Tibial nerve (tissue), 4 donors: Measurements from ENCODE around the gene RABEPK. TPM values are rescaled to one million over a fixed set of nuclear protein-coding genes. Genes with fewer than 3 reads are reported as not detected.
"Not testable (repeated sequence)": the region's sequence is repeated elsewhere in the genome, so short reads cannot be mapped to it uniquely, and the experiment has no call there.

Experiments used
- DNase-seq, 2 donors: peaks; one replicate each; pipeline ENCODE4 v3.0.0-alpha.2; 2019; ENCODE audit warnings: low spot score in 2 of 2
- H3K27ac ChIP-seq, 4 donors: fragments of 200-600 bp; sonication (generic) in 3 of 4; one replicate each; pipeline ENCODE4 v1.5.1; 2017 to 2019; ENCODE audit warnings: mild to moderate bottlenecking in 1 of 4
- H3K27me3 ChIP-seq, 2 donors: fragments of 200-600 bp; sonication (generic) in 1 of 2; one replicate each; pipeline versions ENCODE4 v1.5.1 to v1.6.0; 2017 to 2019
- H3K36me3 ChIP-seq, 3 donors: fragments of 200-600 bp; sonication (generic); one replicate each; pipeline ENCODE4 v1.5.1; 2018 to 2019
- H3K4me1 ChIP-seq, 4 donors: fragments of 200-600 bp; sonication (generic) in 3 of 4; one replicate each; pipeline ENCODE4 v1.5.1; 2017 to 2019
- H3K4me3 ChIP-seq, 4 donors: fragments of 200-600 bp; sonication (generic) in 3 of 4; one replicate each; pipeline ENCODE4 v1.5.1; 2017 to 2019; ENCODE audit warnings: mild to moderate bottlenecking in 1 of 4, moderate library complexity in 1 of 4
- H3K9me3 ChIP-seq, 4 donors: fragments of 200-600 bp; sonication (generic) in 3 of 4; one replicate each; pipeline ENCODE4 v1.5.1; 2017 to 2019
- CTCF ChIP-seq, 5 experiments: fragments of 200-600 bp in 3 of 5; fragments of 450-650 bp in 2 of 5; sonication (generic) in 3 of 5; IDR thresholded peaks; one replicate each; pipeline ENCODE4 v1.5.1; 2016 to 2019; ENCODE audit warnings: antibody characterized with exemption in 5 of 5, mild to moderate bottlenecking in 3 of 5, moderate library complexity in 2 of 5
- EP300 ChIP-seq, 2 donors: sonication (generic); formaldehyde crosslinking; IDR thresholded peaks; one replicate each; pipeline ENCODE4 v1.6.1; 2017; ENCODE audit warnings: antibody characterized with exemption in 2 of 2, mild to moderate bottlenecking in 1 of 2
- POLR2A ChIP-seq, 2 donors: fragments of 450-650 bp; IDR thresholded peaks; one replicate each; pipeline ENCODE4 v1.6.1; 2017; ENCODE audit warnings: antibody characterized with exemption in 2 of 2, mild to moderate bottlenecking in 2 of 2, moderate library complexity in 2 of 2
- WGBS, 2 donors: methylation state at CpG; one replicate each; pipeline ENCODE4 v1.1.5; 2018; 5-methylcytosine and 5-hydroxymethylcytosine counted together
- total RNA-seq, 4 donors: library from RNA; depleted of rRNA; stranded (reverse); fragments of >200 nt; gene quantifications; one replicate each; pipeline ENCODE4 v1.1.0, GENCODE V29; 2016

The RABEPK gene
- total RNA-seq, 4 donors from 2014 or later = 10.7 to 25.5 (median 17.2) TPM

DNA sequence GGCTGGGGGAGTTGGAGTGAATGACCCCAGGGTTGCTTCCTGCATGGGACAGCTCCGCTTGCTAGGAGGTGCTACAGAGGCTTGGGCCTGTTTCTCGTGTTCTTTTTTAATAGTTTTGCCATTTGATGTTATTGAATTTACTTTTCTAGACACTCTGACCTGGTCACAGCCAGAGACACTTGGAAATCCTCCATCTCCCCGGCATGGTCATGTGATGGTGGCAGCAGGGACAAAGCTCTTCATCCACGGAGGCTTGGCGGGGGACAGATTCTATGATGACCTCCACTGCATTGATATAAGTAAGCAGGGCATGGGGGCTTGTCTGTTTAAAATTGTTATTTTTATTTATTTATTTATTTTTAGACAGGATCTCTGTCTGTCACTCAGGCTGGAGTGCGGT lies 27.4 kb downstream of the RABEPK start:
- no peaks in the 10 kb centered on the region for H3K9me3 ChIP-seq
- 91% methylated on average over 6 of the region's 6 CpGs for WGBS, 2 donors
- DNase-seq = no peak
- no peak overlapping the region for H3K4me3 ChIP-seq
- TF ChIP-seq CTCF (IDR thresholded peaks at IDR 0.05) = no peak
- TF ChIP-seq POLR2A (IDR thresholded peaks at IDR 0.05) = no peak
- TF ChIP-seq EP300 (IDR thresholded peaks at IDR 0.05) = no peak
- H3K4me1 ChIP-seq = no peaks in the 10 kb centered on the region
- no peak overlapping the region for H3K27ac ChIP-seq
- H3K36me3 ChIP-seq = peaks cover 0 to 92% (median 0%) of the 10 kb centered on the region in 3 donors
- no peaks in the 10 kb centered on the region for H3K27me3 ChIP-seq

DNA sequence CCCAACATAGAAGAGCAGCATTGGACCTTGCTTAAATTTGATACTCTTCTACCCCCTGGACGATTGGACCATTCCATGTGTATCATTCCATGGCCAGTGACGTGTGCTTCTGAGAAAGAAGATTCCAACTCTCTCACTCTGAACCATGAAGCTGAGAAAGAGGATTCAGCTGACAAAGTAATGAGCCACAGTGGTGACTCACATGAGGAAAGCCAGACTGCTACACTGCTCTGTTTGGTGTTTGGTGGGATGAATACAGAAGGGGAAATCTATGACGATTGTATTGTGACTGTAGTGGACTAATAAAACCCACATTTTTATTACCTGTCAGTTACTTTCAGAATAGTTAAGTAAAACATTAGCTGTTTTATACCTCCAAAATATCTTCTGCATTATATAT lies 33.3 kb downstream of the RABEPK start:
- H3K36me3 ChIP-seq = peaks cover 0 to 96% (median 14%) of the 10 kb centered on the region in 3 donors
- no peak for TF ChIP-seq CTCF (IDR thresholded peaks at IDR 0.05)
- no peak for TF ChIP-seq POLR2A (IDR thresholded peaks at IDR 0.05)
- TF ChIP-seq EP300 (IDR thresholded peaks at IDR 0.05) = no peak
- 48 to 54% methylated on average over 3 of the region's 3 CpGs for WGBS, 2 donors
- no peak overlapping the region for H3K27ac ChIP-seq
- H3K4me3 ChIP-seq = no peak overlapping the region
- no peak for DNase-seq
- peaks cover 0 to 43% (median 28%) of the 10 kb centered on the region in 4 donors for H3K4me1 ChIP-seq
- H3K9me3 ChIP-seq = no peaks in the 10 kb centered on the region
- no peaks in the 10 kb centered on the region for H3K27me3 ChIP-seq

GRCh38 chr9:125234099-125234498 lies 33.8 kb downstream of the RABEPK start:
- not testable (repeated sequence) for DNase-seq, H3K27me3 ChIP-seq, H3K27ac ChIP-seq, H3K4me3 ChIP-seq, H3K9me3 ChIP-seq
- Histone ChIP-seq H3K36me3 (peaks cover 0 to 96% (median 18%) of the 10 kb centered on the region in 3 donors), H3K4me1 (peaks cover 0 to 47% (median 32%) of the 10 kb centered on the region in 4 donors)
- 90 to 95% methylated on average over 8 of the region's 8 CpGs for WGBS, 2 donors

DNA sequence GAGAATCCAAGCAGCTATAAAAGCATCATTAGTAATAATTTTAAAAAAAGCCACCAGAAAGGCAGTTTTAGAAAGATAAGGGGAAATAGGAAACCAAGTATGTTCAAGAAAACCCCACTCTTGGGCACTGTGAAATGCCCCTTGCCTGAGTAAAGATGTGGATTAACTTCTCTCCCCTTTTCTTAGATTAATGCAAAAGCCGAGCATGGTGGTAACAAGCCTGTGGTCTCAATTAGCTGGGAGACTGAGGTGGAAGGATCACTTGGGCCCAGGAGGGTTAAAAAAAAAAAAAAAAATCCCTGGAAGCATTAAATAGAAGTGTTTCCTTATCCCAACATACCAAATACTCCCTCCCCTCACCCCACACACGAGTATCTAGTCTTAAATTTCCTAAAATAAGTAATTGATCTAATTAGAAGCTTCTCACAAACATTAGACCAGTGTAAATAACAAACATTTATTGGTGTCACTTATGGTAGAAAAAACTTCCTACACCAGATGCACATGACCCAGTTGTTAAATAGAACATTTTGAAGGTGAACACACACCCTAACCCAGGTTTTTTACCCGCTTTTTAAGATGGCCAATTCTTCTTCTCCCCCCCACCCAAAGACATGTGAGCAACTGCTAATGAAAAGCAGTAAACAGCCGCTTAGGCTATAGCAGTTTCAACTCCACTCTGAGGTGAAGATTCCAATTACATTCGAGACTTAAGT lies 35.6 kb downstream of the RABEPK start:
- Histone ChIP-seq H3K4me1 (peaks cover 0 to 58% (median 41%) of the 10 kb centered on the region in 4 donors), H3K27ac (peak overlapping the region in 1 of 4 donors; percentile 25), H3K27me3 (no peaks in the 10 kb centered on the region), H3K9me3 (no peaks in the 10 kb centered on the region), H3K4me3 (no peak overlapping the region), H3K36me3 (peaks cover 0 to 83% (median 18%) of the 10 kb centered on the region in 3 donors)
- no peak for DNase-seq
- 38 to 48% methylated on average over 5 of the region's 5 CpGs for WGBS, 2 donors
- TF ChIP-seq CTCF (IDR thresholded peaks at IDR 0.05) (no peak), POLR2A (IDR thresholded peaks at IDR 0.05) (no peak), EP300 (IDR thresholded peaks at IDR 0.05) (no peak)

GRCh38 chr9:125236520-125237159 lies 36.3 kb downstream of the RABEPK start:
- H3K36me3 ChIP-seq = peaks cover 0 to 76% (median 18%) of the 10 kb centered on the region in 3 donors
- H3K9me3 ChIP-seq, H3K4me3 ChIP-seq, H3K27ac ChIP-seq, DNase-seq, H3K27me3 ChIP-seq: not testable (repeated sequence)
- H3K4me1 ChIP-seq = peaks cover 0 to 58% (median 41%) of the 10 kb centered on the region in 4 donors
- WGBS, 2 donors = 77 to 80% methylated on average over 5 of the region's 5 CpGs
